NB4 (cell line): Measurements from ENCODE around the gene MERTK.
"Not testable (repeated sequence)": the region's sequence is repeated elsewhere in the genome, so short reads cannot be mapped to it uniquely, and the experiment has no call there.

ENCODE experiments used
- DNase-seq: peaks from one replicate; pipeline ENCODE4 v3.0.0; 2010; ENCODE audit warnings: low read depth
- H3K4me3 ChIP-seq: one replicate; pipeline ENCODE4 v1.5.1; 2011; ENCODE audit warnings: mild to moderate bottlenecking, low read depth, low read length, moderate library complexity
- CTCF ChIP-seq: IDR thresholded peaks from one replicate; pipeline ENCODE4 v1.5.1; 2012; ENCODE audit warnings: low read depth, low read length
- MAX ChIP-seq: IDR thresholded peaks from 2 replicates; pipeline ENCODE4 v1.6.1; 2011; ENCODE audit warnings: low read depth, low read length
- MYC ChIP-seq: IDR thresholded peaks from 2 replicates; pipeline ENCODE4 v1.6.1; 2011; ENCODE audit warnings: low read depth, low read length
- POLR2A ChIP-seq: IDR thresholded peaks from 2 replicates; pipeline ENCODE4 v1.6.1; 2011; ENCODE audit warnings: mild to moderate bottlenecking; ENCODE audit not compliant: insufficient read length; ENCODE audit errors: extremely low read depth

MERTK gene

GRCh38 chr2:112065486-112065885 lies 167.1 kb downstream of the MERTK start:
- DNase-seq, result no peak
- TF ChIP-seq MYC, result no peak
- no peak for TF ChIP-seq POLR2A
- no peak for TF ChIP-seq MAX
- no peak for TF ChIP-seq CTCF

GRCh38 chr2:112065966-112066365 lies 167.6 kb downstream of the MERTK start:
- TF ChIP-seq MYC, result no peak
- TF ChIP-seq MAX, result no peak
- no peak for TF ChIP-seq POLR2A
- TF ChIP-seq CTCF, result no peak
- no peak overlapping the region for H3K4me3 ChIP-seq
- DNase-seq, result no peak

More at GRCh38 chr2:112065486-112065885, 167.1 kb downstream of the MERTK start:
- no peak overlapping the region for H3K4me3 ChIP-seq

GRCh38 chr2:112069794-112070193 lies 171.4 kb downstream of the MERTK start:
- H3K4me3 ChIP-seq, DNase-seq: not testable (repeated sequence)

GRCh38 chr2:112073875-112074274 lies 175.5 kb downstream of the MERTK start:
- DNase-seq, result no peak
- no peak overlapping the region for H3K4me3 ChIP-seq
- TF ChIP-seq CTCF (no peak), MAX (no peak), POLR2A (no peak), MYC (no peak)

- H3K4me3 ChIP-seq, result no peak overlapping the region
- TF ChIP-seq POLR2A, result no peak
- no peak for TF ChIP-seq MAX
- TF ChIP-seq CTCF, result no peak
- TF ChIP-seq MYC, result no peak
- no peak for DNase-seq
These were observed 176.1 kb downstream of the MERTK start for GRCh38 chr2:112074506-112074905.

GRCh38 chr2:112075490-112076260 lies 177.3 kb downstream of the MERTK start:
- DNase-seq, result peak; percentile 32
- no peak overlapping the region for H3K4me3 ChIP-seq
- TF ChIP-seq CTCF (no peak), MAX (no peak), POLR2A (no peak), MYC (no peak)
